OCI-LY3 (cell line): ENCODE results near the gene ALS2CL.

Experiments used
- H2AFZ ChIP-seq: fragments of 200-600, 300-600 bp; shearing (Covaris generic); 2 replicates; pipeline ENCODE4 v1.6.0; 2014; ENCODE audit warnings: antibody characterized with exemption, low read depth, low read length
- H3K27ac ChIP-seq: fragments of 200-600, 300-600 bp; sonication (generic); 2 replicates; pipeline ENCODE4 v1.5.1; 2014; ENCODE audit warnings: mild to moderate bottlenecking, low read length, moderate library complexity, mixed read lengths
- H3K27me3 ChIP-seq: fragments of 200-600, 300-600 bp; sonication (generic); 2 replicates; pipeline ENCODE4 v1.6.1; 2014; ENCODE audit warnings: low read depth, low read length, mixed read lengths
- H3K36me3 ChIP-seq: fragments of 200-600, 300-600 bp; sonication (generic); replicated peaks from 2 replicates; pipeline ENCODE3; 2014; ENCODE audit warnings: low read depth, low read length, mixed read lengths
- H3K4me1 ChIP-seq: fragments of 300-600, 200-600 bp; sonication (generic); 2 replicates; pipeline ENCODE4 v1.6.1; 2014; ENCODE audit warnings: low read length, mixed read lengths
- H3K4me2 ChIP-seq: fragments of 200-600, 300-600 bp; sonication (generic); 2 replicates; pipeline ENCODE4 v1.6.1; 2014; ENCODE audit warnings: low read length, mixed read lengths
- H3K4me3 ChIP-seq: fragments of 300-600, 200-600 bp; sonication (generic); 2 replicates; pipeline ENCODE4 v1.5.1; 2014; ENCODE audit warnings: antibody characterized with exemption, mild to moderate bottlenecking, low read length, moderate library complexity
- H3K79me2 ChIP-seq: fragments of 300-600, 200-600 bp; shearing (Covaris generic); 2 replicates; pipeline ENCODE4 v1.6.1; 2014; ENCODE audit warnings: mild to moderate bottlenecking, low read length, mixed read lengths
- H3K9ac ChIP-seq: fragments of 300-600, 200-600 bp; shearing (Covaris generic); 2 replicates; pipeline ENCODE4 v1.6.0; 2014; ENCODE audit warnings: mild to moderate bottlenecking, low read length, moderate library complexity
- H3K9me3 ChIP-seq: fragments of 200-600, 300-600 bp; shearing (Covaris generic); 2 replicates; pipeline ENCODE4 v1.6.1; 2014; ENCODE audit warnings: low read length, mixed read lengths; ENCODE audit not compliant: insufficient read depth
- H4K20me1 ChIP-seq: fragments of 200-600, 300-600 bp; sonication (generic); 2 replicates; pipeline ENCODE4 v1.6.1; 2016; ENCODE audit warnings: low read length, mixed read lengths; ENCODE audit not compliant: insufficient read depth
- CTCF ChIP-seq: fragments of 200-600, 300-600 bp; sonication (generic); IDR thresholded peaks from 2 replicates; pipeline ENCODE4 v1.5.1; 2014; ENCODE audit warnings: antibody characterized with exemption, low read length, low read depth
- EZH2phosphoT487 ChIP-seq: fragments of 200-600 bp; shearing (Covaris generic); IDR thresholded peaks from 2 replicates; pipeline ENCODE4 v1.6.1; 2018; ENCODE audit warnings: antibody characterized with exemption, mixed run types, low read depth

ALS2CL gene

GRCh38 chr3:46649436-46649835, 44.0 kb downstream of the ALS2CL start:
- Histone ChIP-seq H3K9ac (no peak overlapping the region), H3K4me2 (no peak overlapping the region), H3K4me3 (no peak overlapping the region), H3K9me3 (peaks cover 5% of the 10 kb centered on the region), H3K79me2 (no peaks in the 10 kb centered on the region), H3K27me3 (peaks cover 35% of the 10 kb centered on the region), H2AFZ (no peak overlapping the region), H3K4me1 (no peaks in the 10 kb centered on the region), H3K27ac (no peak overlapping the region), H4K20me1 (no peaks in the 10 kb centered on the region), H3K36me3 (no peaks in the 10 kb centered on the region)
- no peak for TF ChIP-seq EZH2phosphoT487
- TF ChIP-seq CTCF = no peak

GRCh38 chr3:46648096-46648495, 45.4 kb downstream of the ALS2CL start:
- Histone ChIP-seq H3K27ac (no peak overlapping the region), H3K4me2 (no peak overlapping the region), H3K4me3 (no peak overlapping the region), H3K79me2 (no peaks in the 10 kb centered on the region), H3K27me3 (peaks cover 34% of the 10 kb centered on the region), H4K20me1 (no peaks in the 10 kb centered on the region), H3K9ac (no peak overlapping the region), H3K36me3 (no peaks in the 10 kb centered on the region), H3K9me3 (peaks cover 5% of the 10 kb centered on the region), H2AFZ (no peak overlapping the region), H3K4me1 (no peaks in the 10 kb centered on the region)
- TF ChIP-seq CTCF (no peak), EZH2phosphoT487 (no peak)

DNA sequence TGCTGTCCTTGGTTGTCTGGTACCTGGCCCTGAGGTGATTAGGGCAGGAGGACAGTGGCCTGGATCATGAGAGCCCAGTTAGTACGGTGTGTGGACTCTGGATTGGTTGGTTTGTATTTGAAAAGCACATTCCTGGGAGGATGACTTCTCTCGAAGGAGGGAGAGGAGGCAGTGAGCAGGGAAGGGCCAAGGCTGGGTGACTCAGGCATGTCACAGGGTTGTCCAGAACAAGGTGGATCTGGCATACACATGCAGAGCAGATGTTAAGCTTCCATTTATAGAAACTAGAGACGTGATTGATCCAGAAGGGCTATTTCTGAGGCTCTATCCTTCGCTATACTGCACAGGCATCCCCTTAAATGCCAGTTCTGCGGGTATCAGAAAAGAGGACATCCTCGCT, 46.8 kb downstream of the ALS2CL start:
- H3K9me3 ChIP-seq = no peaks in the 10 kb centered on the region
- H3K9ac ChIP-seq = no peak overlapping the region
- no peaks in the 10 kb centered on the region for H4K20me1 ChIP-seq
- TF ChIP-seq EZH2phosphoT487 (no peak), CTCF (no peak)
- H3K27ac ChIP-seq = no peak overlapping the region
- no peak overlapping the region for H2AFZ ChIP-seq
- no peak overlapping the region for H3K4me3 ChIP-seq
- H3K79me2 ChIP-seq = no peaks in the 10 kb centered on the region
- no peaks in the 10 kb centered on the region for H3K36me3 ChIP-seq
- no peaks in the 10 kb centered on the region for H3K4me1 ChIP-seq
- peaks cover 29% of the 10 kb centered on the region for H3K27me3 ChIP-seq
- H3K4me2 ChIP-seq = no peak overlapping the region

DNA sequence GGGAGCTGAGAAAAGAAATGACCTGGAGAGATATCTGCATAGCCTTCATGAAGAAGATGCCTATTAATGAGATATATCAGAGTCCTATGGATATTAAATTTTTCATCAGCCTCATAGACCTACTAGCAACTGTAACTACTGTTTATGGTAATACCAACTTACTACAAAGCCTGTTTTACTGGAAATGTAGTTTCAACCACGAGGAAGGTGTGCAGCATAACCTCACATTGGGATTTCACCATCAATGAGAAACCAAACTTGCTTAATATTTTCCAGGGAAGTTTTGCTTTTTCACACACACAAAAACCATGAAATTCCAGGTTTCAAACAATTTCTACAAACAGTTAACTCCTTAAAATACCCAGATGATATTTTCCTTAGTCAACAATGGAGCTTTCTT, 49.8 kb downstream of the ALS2CL start:
- peaks cover 22% of the 10 kb centered on the region for H3K27me3 ChIP-seq
- TF ChIP-seq CTCF = no peak
- no peak for TF ChIP-seq EZH2phosphoT487
- H3K4me3 ChIP-seq = no peak overlapping the region
- no peaks in the 10 kb centered on the region for H3K4me1 ChIP-seq
- H3K79me2 ChIP-seq = no peaks in the 10 kb centered on the region
- H4K20me1 ChIP-seq = no peaks in the 10 kb centered on the region
- no peak overlapping the region for H2AFZ ChIP-seq
- no peak overlapping the region for H3K27ac ChIP-seq
- peaks cover 2% of the 10 kb centered on the region for H3K36me3 ChIP-seq
- no peak overlapping the region for H3K9ac ChIP-seq
- H3K4me2 ChIP-seq = no peak overlapping the region
- H3K9me3 ChIP-seq = no peaks in the 10 kb centered on the region; the same call in 1 of the 2 replicates
